Activated CD4-positive, alpha-beta memory T cell treated with anti-CD3 and anti-CD28 coated beads for 36 hours (primary cell): Measurements from ENCODE around the gene RASAL1. TPM values are rescaled to one million over a fixed set of nuclear protein-coding genes. Genes with fewer than 3 reads are reported as not detected.

Experiments
- CTCF ChIA-PET: fragments of 350-600 bp; sonication (Branson Sonifier 250); formaldehyde crosslinking; loops from one replicate; lab custom pipeline; 2021; ENCODE audit warnings: antibody characterized with exemption, inconsistent platforms; lab: Charles Lee
- POLR2A ChIA-PET: fragments of 350-600 bp; sonication (Branson Sonifier 250); formaldehyde crosslinking; loops from one replicate; lab custom pipeline; 2021; ENCODE audit warnings: antibody characterized with exemption; lab: Charles Lee
- DNase-seq: peaks from one replicate; pipeline ENCODE4 v3.0.0-alpha.2; 2020
- H3K27ac Mint-ChIP-seq: one replicate; pipeline ENCODE4 v1.8.0; 2021; ENCODE audit warnings: mixed read lengths
- H3K27me3 Mint-ChIP-seq: one replicate; pipeline ENCODE4 v1.8.0; 2021; ENCODE audit warnings: mixed read lengths
- H3K36me3 Mint-ChIP-seq: one replicate; pipeline ENCODE4 v1.8.0; 2021; ENCODE audit warnings: mixed read lengths
- H3K4me1 Mint-ChIP-seq: one replicate; pipeline ENCODE4 v1.8.0; 2021; ENCODE audit warnings: low read depth, mixed read lengths
- H3K4me3 Mint-ChIP-seq: one replicate; pipeline ENCODE4 v1.8.0; 2021; ENCODE audit warnings: mild to moderate bottlenecking, mixed read lengths
- H3K9me3 Mint-ChIP-seq: one replicate; pipeline ENCODE4 v1.8.0; 2021; ENCODE audit warnings: mixed read lengths
- intact Hi-C: fragments of 100-400 bp; cut with micrococcal nuclease; formaldehyde crosslinking; loops from one replicate; pipeline ENCODE4 v1.15.1; 2023
- total RNA-seq, 2 experiments: library from RNA; stranded (reverse); gene quantifications; one replicate each; pipeline ENCODE4 v1.2.3, GENCODE V29; 2021

RASAL1 gene
- total RNA-seq, 2 experiments from 2014 or later = 4.4 to 4.9 TPM

- intact Hi-C loops = no loop called here
- no peak overlapping the region for H3K27ac Mint-ChIP-seq
- no peaks in the 10 kb centered on the region for H3K9me3 Mint-ChIP-seq
- CTCF ChIA-PET = interaction anchor here (1.6 kb wide), 1 partner anchor 18 kb away, joined by 5 read pairs; no protein-coding TSS in a partner anchor
- POLR2A ChIA-PET = no interaction called here
- no peak overlapping the region for H3K4me3 Mint-ChIP-seq
- H3K27me3 Mint-ChIP-seq = no peaks in the 10 kb centered on the region
- DNase-seq = no peak
- no peaks in the 10 kb centered on the region for H3K36me3 Mint-ChIP-seq
- H3K4me1 Mint-ChIP-seq = peaks cover 35% of the 10 kb centered on the region
Measured at GRCh38 chr12:113066813-113067400, 68.7 kb downstream of the RASAL1 start.

- ChIA-PET CTCF (no interaction called here), POLR2A (interaction anchor here (1.2 kb wide), 1 partner anchor 10 kb away, joined by 4 read pairs; no protein-coding TSS in a partner anchor)
- H3K27ac Mint-ChIP-seq = no peak overlapping the region
- no peaks in the 10 kb centered on the region for H3K36me3 Mint-ChIP-seq
- no peak overlapping the region for H3K4me3 Mint-ChIP-seq
- H3K4me1 Mint-ChIP-seq = peaks cover 34% of the 10 kb centered on the region
- H3K9me3 Mint-ChIP-seq = no peaks in the 10 kb centered on the region
- intact Hi-C loops = no loop called here
- no peaks in the 10 kb centered on the region for H3K27me3 Mint-ChIP-seq
- no peak for DNase-seq
Measured at GRCh38 chr12:113065126-113066007, 70.2 kb downstream of the RASAL1 start.

GRCh38 chr12:113064395-113065125 is 71.0 kb downstream of the RASAL1 start:
- Mint-ChIP-seq H3K36me3 (no peaks in the 10 kb centered on the region), H3K27me3 (no peaks in the 10 kb centered on the region), H3K27ac (no peak overlapping the region), H3K4me1 (peaks cover 27% of the 10 kb centered on the region), H3K9me3 (no peaks in the 10 kb centered on the region), H3K4me3 (no peak overlapping the region)
- ChIA-PET POLR2A (no interaction called here), CTCF (interaction anchor here (2.9 kb wide), 1 partner anchor 16 kb away, joined by 15 read pairs; no protein-coding TSS in a partner anchor)
- intact Hi-C loops = no loop called here
- DNase-seq = no peak

GRCh38 chr12:113063396-113064350 is 71.9 kb downstream of the RASAL1 start:
- H3K4me3 Mint-ChIP-seq = no peak overlapping the region
- H3K27ac Mint-ChIP-seq = no peak overlapping the region
- H3K27me3 Mint-ChIP-seq = no peaks in the 10 kb centered on the region
- H3K4me1 Mint-ChIP-seq = peaks cover 23% of the 10 kb centered on the region
- intact Hi-C loops = no loop called here
- ChIA-PET POLR2A (interaction anchor here (1.6 kb wide), 1 partner anchor 16 kb away, joined by 3 read pairs; no protein-coding TSS in a partner anchor), CTCF (interaction anchor here (0.9 to 2.9 kb wide), 3 partner anchors 15 to 89 kb away, joined by 4 to 15 read pairs (median 7); no protein-coding TSS in a partner anchor)
- no peaks in the 10 kb centered on the region for H3K36me3 Mint-ChIP-seq
- no peak for DNase-seq
- no peaks in the 10 kb centered on the region for H3K9me3 Mint-ChIP-seq

GRCh38 chr12:113062502-113063395 is 72.8 kb downstream of the RASAL1 start:
- no peak overlapping the region for H3K4me3 Mint-ChIP-seq
- no peaks in the 10 kb centered on the region for H3K36me3 Mint-ChIP-seq
- intact Hi-C loops = no loop called here
- DNase-seq = no peak
- ChIA-PET POLR2A (interaction anchor here (0.9 to 1.6 kb wide), 2 partner anchors 9 to 17 kb away, joined by 3 read pairs; no protein-coding TSS in a partner anchor), CTCF (interaction anchor here (0.9 to 2.9 kb wide), 4 partner anchors 14 to 112 kb away, joined by 3 to 15 read pairs (median 6); no protein-coding TSS in a partner anchor)
- H3K4me1 Mint-ChIP-seq = peaks cover 25% of the 10 kb centered on the region
- no peak overlapping the region for H3K27ac Mint-ChIP-seq
- no peaks in the 10 kb centered on the region for H3K27me3 Mint-ChIP-seq
- no peaks in the 10 kb centered on the region for H3K9me3 Mint-ChIP-seq

GRCh38 chr12:113061061-113061694 is 74.4 kb downstream of the RASAL1 start:
- ChIA-PET CTCF (interaction anchor here (1.1 kb wide), 1 partner anchor 67 kb away, joined by 3 read pairs; no protein-coding TSS in a partner anchor), POLR2A (no interaction called here)
- Mint-ChIP-seq H3K27ac (no peak overlapping the region), H3K9me3 (no peaks in the 10 kb centered on the region), H3K4me3 (no peak overlapping the region), H3K4me1 (peaks cover 21% of the 10 kb centered on the region), H3K36me3 (no peaks in the 10 kb centered on the region), H3K27me3 (no peaks in the 10 kb centered on the region)
- intact Hi-C loops = no loop called here
- no peak for DNase-seq

- Mint-ChIP-seq H3K27me3 (no peaks in the 10 kb centered on the region), H3K9me3 (no peaks in the 10 kb centered on the region), H3K27ac (no peak overlapping the region), H3K4me1 (peaks cover 23% of the 10 kb centered on the region), H3K4me3 (no peak overlapping the region), H3K36me3 (no peaks in the 10 kb centered on the region)
- ChIA-PET CTCF (interaction anchor here (1.1 kb wide), 1 partner anchor 66 kb away, joined by 3 read pairs; no protein-coding TSS in a partner anchor), POLR2A (no interaction called here)
- intact Hi-C loops = no loop called here
- DNase-seq = no peak
Measured at GRCh38 chr12:113060336-113060960, 75.1 kb downstream of the RASAL1 start.

- POLR2A ChIA-PET = interaction anchor here (0.7 to 1.1 kb wide), 2 partner anchors 11 to 125 kb away, joined by 3 read pairs; no protein-coding TSS in a partner anchor
Measured at GRCh38 chr12:113059071-113059595, 76.4 kb downstream of the RASAL1 start.

GRCh38 chr12:113058553-113058952 is 77.0 kb downstream of the RASAL1 start:
- Mint-ChIP-seq H3K4me3 (peak overlapping the region; percentile 30), H3K27ac (no peak overlapping the region), H3K4me1 (peaks cover 20% of the 10 kb centered on the region), H3K36me3 (no peaks in the 10 kb centered on the region), H3K9me3 (no peaks in the 10 kb centered on the region), H3K27me3 (no peaks in the 10 kb centered on the region)
- no peak for DNase-seq
- POLR2A ChIA-PET = interaction anchor here (1.1 kb wide), 1 partner anchor 126 kb away, joined by 3 read pairs; no protein-coding TSS in a partner anchor
- intact Hi-C loops = loop anchor here (2.0 kb wide), 1 partner anchor 40 kb away; no protein-coding TSS in a partner anchor
- CTCF ChIA-PET = interaction anchor here (0.9 to 1.7 kb wide), 3 partner anchors 39 to 116 kb away, joined by 3 to 4 read pairs (median 4); no protein-coding TSS in a partner anchor

More at GRCh38 chr12:113059071-113059595, 76.4 kb downstream of the RASAL1 start:
- Mint-ChIP-seq H3K36me3 (no peaks in the 10 kb centered on the region), H3K27me3 (no peaks in the 10 kb centered on the region), H3K9me3 (no peaks in the 10 kb centered on the region), H3K27ac (no peak overlapping the region), H3K4me3 (no peak overlapping the region), H3K4me1 (peaks cover 20% of the 10 kb centered on the region)
- CTCF ChIA-PET = interaction anchor here (0.7 to 1.7 kb wide), 3 partner anchors 39 to 115 kb away, joined by 3 to 4 read pairs (median 4); no protein-coding TSS in a partner anchor
- intact Hi-C loops = loop anchor here (2.0 kb wide), 1 partner anchor 40 kb away; no protein-coding TSS in a partner anchor
- DNase-seq = peak; percentile 44
